Upper lobe of right lung (tissue), 1 donor: ENCODE results near the gene SRPK3. TPM values are rescaled to one million over a fixed set of nuclear protein-coding genes. Genes with fewer than 3 reads are reported as not detected.

Source experiments
- ATAC-seq: fragments of 200-7000 bp; cut with Tn5 transposase; one replicate; pipeline ENCODE4 v1.9.1; 2020; ENCODE audit warnings: mild to moderate bottlenecking, moderate library complexity
- DNase-seq: peaks from one replicate; pipeline ENCODE4 v3.0.0-alpha.2; 2020
- H3K27ac ChIP-seq: fragments of 200-600 bp; one replicate; pipeline ENCODE4 v1.8.0; 2022
- H3K27me3 ChIP-seq: fragments of 200-600 bp; one replicate; pipeline ENCODE4 v1.8.0; 2022; ENCODE audit warnings: mild to moderate bottlenecking
- H3K36me3 ChIP-seq: fragments of 200-600 bp; one replicate; pipeline ENCODE4 v1.8.0; 2022
- H3K4me1 ChIP-seq: fragments of 200-600 bp; one replicate; pipeline ENCODE4 v1.8.0; 2022
- H3K4me3 ChIP-seq: fragments of 200-600 bp; one replicate; pipeline ENCODE4 v1.8.0; 2022; ENCODE audit warnings: mild to moderate bottlenecking
- H3K9me3 ChIP-seq: fragments of 200-600 bp; one replicate; pipeline ENCODE4 v1.8.0; 2022
- CTCF ChIP-seq: fragments of 200-600 bp; IDR thresholded peaks from one replicate; pipeline ENCODE4 v1.8.0; 2022; ENCODE audit warnings: antibody characterized with exemption
- intact Hi-C: fragments of 100-400 bp; cut with DNase I; formaldehyde crosslinking; loops from one replicate; pipeline ENCODE4 v1.11.0; 2022
- total RNA-seq: library from RNA; stranded (reverse); fragmentation: NEBNext Ultra II Directional; extraction: Animal tissue kit (Norgen Biotek cat#: 25700); gene quantifications from one replicate; pipeline ENCODE4 v1.2.1, GENCODE V29; 2021
- donor health status: DM: no; HTN: yes; CAD: no; lungs with severe emphysema.

The SRPK3 gene
- total RNA-seq, 1 donor from 2014 or later: not detected

GRCh38 chrX:153791104-153791852 lies 10.4 kb downstream of the SRPK3 start:
- no peak overlapping the region for H3K27ac ChIP-seq
- intact Hi-C loops: no loop called here
- no peaks in the 10 kb centered on the region for H3K36me3 ChIP-seq
- no peaks in the 10 kb centered on the region for H3K9me3 ChIP-seq
- H3K27me3 ChIP-seq: no peaks in the 10 kb centered on the region
- peaks cover 16% of the 10 kb centered on the region for H3K4me1 ChIP-seq
- no peak for ATAC-seq
- DNase-seq: no peak
- TF ChIP-seq CTCF: no peak
- no peak overlapping the region for H3K4me3 ChIP-seq

- peaks cover 16% of the 10 kb centered on the region for H3K4me1 ChIP-seq
- H3K27me3 ChIP-seq: no peaks in the 10 kb centered on the region
- intact Hi-C loops: no loop called here
- no peak overlapping the region for H3K4me3 ChIP-seq
- H3K9me3 ChIP-seq: no peaks in the 10 kb centered on the region
- H3K36me3 ChIP-seq: no peaks in the 10 kb centered on the region
- no peak overlapping the region for H3K27ac ChIP-seq
- no peak for TF ChIP-seq CTCF
- DNase-seq (no peak), ATAC-seq (no peak)
Measured at GRCh38 chrX:153792368-153792767, 11.5 kb downstream of the SRPK3 start.

- ATAC-seq: peak; percentile 12
- no peak for DNase-seq
- Histone ChIP-seq H3K27me3 (no peaks in the 10 kb centered on the region), H3K27ac (peak overlapping the region; percentile 93), H3K9me3 (no peaks in the 10 kb centered on the region), H3K36me3 (no peaks in the 10 kb centered on the region), H3K4me3 (peak overlapping the region; percentile 67), H3K4me1 (peaks cover 16% of the 10 kb centered on the region)
- no peak for TF ChIP-seq CTCF
- intact Hi-C loops: no loop called here
Measured at GRCh38 chrX:153793291-153793690, 12.4 kb downstream of the SRPK3 start.

- Histone ChIP-seq H3K27me3 (no peaks in the 10 kb centered on the region), H3K9me3 (no peaks in the 10 kb centered on the region), H3K4me1 (peaks cover 16% of the 10 kb centered on the region), H3K4me3 (peak within 1 kb of the TSS; percentile 67), H3K27ac (peak within 1 kb of the TSS; percentile 93), H3K36me3 (no peaks in the 10 kb centered on the region)
- ATAC-seq (peak; percentile 97), DNase-seq (peak; percentile 95)
- intact Hi-C loops: no loop called here
- TF ChIP-seq CTCF: no peak
Measured at GRCh38 chrX:153794018-153794896, 13.4 kb downstream of the SRPK3 start, which contains the start of the genes IDH3G and SSR4. Gene IDH3G, minus strand, starts transcription at chrX:153794375. Its CDS starts 49 bp downstream, at chrX:153794326. Gene SSR4, plus strand, starts transcription at chrX:153794668. Its CDS starts 20 bp downstream, at chrX:153794688.

- H3K9me3 ChIP-seq: no peaks in the 10 kb centered on the region
- ATAC-seq (no peak), DNase-seq (no peak)
- intact Hi-C loops: no loop called here
- H3K4me1 ChIP-seq: peaks cover 16% of the 10 kb centered on the region
- H3K27me3 ChIP-seq: no peaks in the 10 kb centered on the region
- H3K27ac ChIP-seq: peak overlapping the region; percentile 85
- no peaks in the 10 kb centered on the region for H3K36me3 ChIP-seq
- peak overlapping the region; percentile 67 for H3K4me3 ChIP-seq
- TF ChIP-seq CTCF: no peak
Measured at GRCh38 chrX:153794897-153795816, 14.3 kb downstream of the SRPK3 start.
